ENCODE measurements around the gene KLF11. TPM values are rescaled to one million over a fixed set of nuclear protein-coding genes. Genes with fewer than 3 reads are reported as not detected.

Gene KLF11
- total RNA-seq (2014; rRNA removed; shearing (Covaris generic)) (5.8 and 6.6 TPM in 2 replicates), polyA plus RNA-seq (2016; fragmentation: Nextera tagmentation; extraction: Ambion mirVana) (4.8 and 4.9 TPM in 2 replicates)

DNA sequence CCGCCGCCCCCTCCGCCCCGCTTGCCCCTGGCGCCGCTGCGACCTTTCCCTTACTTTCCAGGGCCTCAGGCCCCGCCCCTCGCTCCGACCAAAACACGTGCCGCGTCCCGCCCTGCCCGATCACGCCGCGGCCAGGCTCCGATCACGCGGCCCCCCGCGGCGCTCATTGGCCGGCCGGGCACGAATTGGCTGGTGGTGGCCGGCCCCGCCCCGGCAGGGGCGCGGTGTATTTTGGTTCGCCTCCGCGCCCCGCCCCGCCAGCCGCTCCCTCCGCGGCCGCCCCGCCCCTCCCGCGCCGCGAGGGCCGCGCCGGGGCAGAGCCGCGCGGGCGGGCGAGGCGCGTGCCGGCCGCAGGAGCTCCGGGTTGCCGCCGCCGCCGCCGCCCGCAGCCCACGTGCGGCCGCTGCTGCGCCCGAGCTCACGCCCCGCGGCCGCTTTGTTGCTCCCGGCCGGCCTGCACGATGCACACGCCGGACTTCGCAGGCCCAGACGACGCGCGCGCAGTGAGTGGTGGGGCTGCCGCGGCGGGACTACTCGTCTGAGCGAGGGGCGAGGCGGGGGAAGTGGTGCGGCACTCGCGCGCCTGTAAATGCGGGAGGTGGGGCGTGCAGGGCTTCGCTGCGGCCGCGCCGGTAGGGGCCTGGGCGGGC lies at the start of gene KLF11:
Gene KLF11 (plus strand): TSS at position 295 of the 650 bp plus-strand sequence. CDS start 167 bp downstream, at position 462.
- in situ Hi-C loops (cut with MboI): no loop called here
- H3K27ac ChIP-seq: peak within 1 kb of the TSS; percentile 75
- no peaks in the 10 kb centered on the region for H3K36me3 ChIP-seq (ENCODE audit: low read depth)
- peak within 1 kb of the TSS; percentile 93 for H3K9ac ChIP-seq
- WGBS, 2 experiments (ENCODE audit: low coverage in 1 of 2, low lambda C conversion rate in 2 of 2, missing lambda C conversion rate in 2 of 2): 1% methylated on average over 41 to 60 of the region's 104 CpGs
- H3K9me2 ChIP-seq (ENCODE audit: insufficient read depth): no peaks in the 10 kb centered on the region
- peak within 1 kb of the TSS; percentile 92 for H3K4me2 ChIP-seq (ENCODE audit: unreplicated experiment)
- peaks cover 6% of the 10 kb centered on the region; the same call in 1 of the 2 replicates for H3K4me1 ChIP-seq (ENCODE audit: insufficient read depth)
- no peaks in the 10 kb centered on the region for H3K9me3 ChIP-seq (ENCODE audit: low read depth)
- peak; percentile 97 for DNase-seq
- no peaks in the 10 kb centered on the region for H3K27me3 ChIP-seq (replicated peaks; ENCODE audit: insufficient read depth)
- peaks cover 15% of the 10 kb centered on the region; the same call in 1 of the 2 replicates for H3F3A ChIP-seq (ENCODE audit: insufficient read depth)
- no peak for TF ChIP-seq EZH2 (IDR thresholded peaks at IDR 0.05; ENCODE audit: insufficient read depth, poor library complexity, severe bottlenecking)
- no peak for TF ChIP-seq EZH2phosphoT487 (IDR thresholded peaks at IDR 0.05; ENCODE audit: insufficient read depth, low read depth)
- H2AFZ ChIP-seq: peak within 1 kb of the TSS; percentile 77
- H3K4me3 ChIP-seq: peak within 1 kb of the TSS; percentile 75
- no peaks in the 10 kb centered on the region for H3K79me2 ChIP-seq (ENCODE audit: insufficient read depth)
- H4K20me1 ChIP-seq (ENCODE audit: insufficient read depth): no peaks in the 10 kb centered on the region

DNA sequence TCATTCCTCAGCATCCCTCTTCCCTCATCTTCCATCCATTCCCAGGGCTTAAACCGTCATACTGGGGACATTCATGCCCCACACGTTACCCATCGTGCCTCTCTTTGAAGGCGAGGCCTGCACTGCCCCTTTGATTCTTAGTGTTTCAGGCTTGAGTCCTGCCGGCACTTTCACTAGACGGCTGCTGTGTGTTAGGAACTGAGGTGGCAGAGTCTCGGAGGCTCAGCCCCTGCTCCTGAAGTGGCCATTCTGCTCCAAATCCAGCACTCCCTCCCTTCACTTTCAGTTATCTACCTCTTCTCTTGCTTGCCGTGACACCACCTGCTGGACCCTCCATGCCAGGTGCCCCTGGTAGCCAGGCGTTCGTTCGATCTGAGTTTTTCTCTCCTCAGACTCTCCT lies 48.9 kb upstream of the KLF11 start:
- Histone ChIP-seq H3K27me3 (replicated peaks; ENCODE audit: insufficient read depth) (no peaks in the 10 kb centered on the region), H3K27ac (no peak overlapping the region), H3K9ac (no peak overlapping the region), H3F3A (ENCODE audit: insufficient read depth) (peaks cover 23% of the 10 kb centered on the region), H3K4me2 (ENCODE audit: unreplicated experiment) (no peak overlapping the region), H3K9me3 (ENCODE audit: low read depth) (no peaks in the 10 kb centered on the region), H3K4me1 (ENCODE audit: insufficient read depth) (peaks cover 36% of the 10 kb centered on the region), H3K9me2 (ENCODE audit: insufficient read depth) (no peaks in the 10 kb centered on the region), H3K36me3 (ENCODE audit: low read depth) (no peaks in the 10 kb centered on the region), H2AFZ (no peak overlapping the region), H4K20me1 (ENCODE audit: insufficient read depth) (no peaks in the 10 kb centered on the region), H3K79me2 (ENCODE audit: insufficient read depth) (no peaks in the 10 kb centered on the region), H3K4me3 (no peak overlapping the region)
- TF ChIP-seq EZH2phosphoT487 (IDR thresholded peaks at IDR 0.05; ENCODE audit: insufficient read depth, low read depth): no peak
- no peak for TF ChIP-seq EZH2 (IDR thresholded peaks at IDR 0.05; ENCODE audit: insufficient read depth, poor library complexity, severe bottlenecking)
- 87 to 89% methylated on average over 11 of the region's 11 CpGs for WGBS, 2 experiments (ENCODE audit: low coverage in 1 of 2, low lambda C conversion rate in 2 of 2, missing lambda C conversion rate in 2 of 2)
- in situ Hi-C loops (cut with MboI): no loop called here
- no peak for DNase-seq

DNA sequence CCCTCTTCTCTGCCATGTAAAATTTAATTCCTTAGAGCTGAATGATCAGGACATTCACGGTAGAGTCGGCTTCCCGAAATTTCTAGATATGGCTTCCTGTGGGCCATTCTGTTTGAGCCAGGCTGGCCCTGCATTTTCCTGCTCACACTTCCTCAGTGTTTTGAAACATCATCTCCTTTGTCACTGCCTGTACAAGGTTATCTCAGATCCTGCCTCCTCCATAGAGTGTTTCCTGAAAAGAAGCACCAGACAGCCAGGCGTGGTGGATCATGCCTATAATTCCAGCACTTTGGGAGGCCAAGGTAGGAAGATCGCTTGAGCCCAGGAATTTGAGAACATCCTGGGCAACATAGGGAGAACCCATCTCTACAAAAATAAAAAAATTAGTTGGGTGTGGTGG lies 48.3 kb upstream of the KLF11 start:
- Histone ChIP-seq H3K27ac (no peak overlapping the region), H3F3A (ENCODE audit: insufficient read depth) (peaks cover 23% of the 10 kb centered on the region), H3K36me3 (ENCODE audit: low read depth) (no peaks in the 10 kb centered on the region), H3K9me3 (ENCODE audit: low read depth) (no peaks in the 10 kb centered on the region), H3K9me2 (ENCODE audit: insufficient read depth) (no peaks in the 10 kb centered on the region), H3K4me1 (ENCODE audit: insufficient read depth) (peaks cover 36% of the 10 kb centered on the region), H3K27me3 (replicated peaks; ENCODE audit: insufficient read depth) (no peaks in the 10 kb centered on the region), H3K9ac (no peak overlapping the region), H3K79me2 (ENCODE audit: insufficient read depth) (no peaks in the 10 kb centered on the region), H4K20me1 (ENCODE audit: insufficient read depth) (no peaks in the 10 kb centered on the region), H3K4me2 (ENCODE audit: unreplicated experiment) (no peak overlapping the region), H3K4me3 (no peak overlapping the region), H2AFZ (no peak overlapping the region)
- WGBS, 2 experiments (ENCODE audit: low coverage in 1 of 2, low lambda C conversion rate in 2 of 2, missing lambda C conversion rate in 2 of 2): 96 to 98% methylated on average over 5 of the region's 5 CpGs
- no peak for DNase-seq
- TF ChIP-seq EZH2 (IDR thresholded peaks at IDR 0.05; ENCODE audit: insufficient read depth, poor library complexity, severe bottlenecking) (no peak), EZH2phosphoT487 (IDR thresholded peaks at IDR 0.05; ENCODE audit: insufficient read depth, low read depth) (no peak)
- in situ Hi-C loops (cut with MboI): no loop called here

DNA sequence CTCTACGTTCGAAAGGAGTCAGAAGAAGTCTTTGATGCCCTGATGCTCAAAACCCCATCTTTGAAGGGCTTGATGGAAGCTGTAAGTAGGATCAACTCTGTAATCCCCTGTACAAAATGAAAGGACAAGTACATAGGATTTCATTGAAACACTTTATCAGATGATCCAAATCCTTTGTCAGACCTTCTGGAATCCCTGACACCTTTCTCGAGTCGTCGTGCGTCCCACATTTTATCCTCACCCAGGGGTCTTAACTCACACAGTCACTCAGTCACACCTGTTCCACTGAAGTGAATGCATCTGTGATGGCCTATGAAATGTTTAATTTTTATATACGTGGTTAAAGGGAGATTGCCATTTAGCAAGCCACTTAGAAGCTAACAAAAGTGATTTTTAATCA lies 47.0 kb upstream of the KLF11 start:
- 81 to 83% methylated on average over 7 of the region's 7 CpGs for WGBS, 2 experiments (ENCODE audit: low coverage in 1 of 2, low lambda C conversion rate in 2 of 2, missing lambda C conversion rate in 2 of 2)

More for the DNA sequence above, 47.0 kb upstream of the KLF11 start:
- Histone ChIP-seq H3K4me2 (ENCODE audit: unreplicated experiment) (no peak overlapping the region), H3K9ac (no peak overlapping the region), H3K4me1 (ENCODE audit: insufficient read depth) (peaks cover 27% of the 10 kb centered on the region), H4K20me1 (ENCODE audit: insufficient read depth) (no peaks in the 10 kb centered on the region), H2AFZ (no peak overlapping the region), H3K9me3 (ENCODE audit: low read depth) (no peaks in the 10 kb centered on the region), H3K9me2 (ENCODE audit: insufficient read depth) (no peaks in the 10 kb centered on the region), H3K27ac (no peak overlapping the region), H3K27me3 (replicated peaks; ENCODE audit: insufficient read depth) (no peaks in the 10 kb centered on the region), H3K4me3 (no peak overlapping the region), H3K36me3 (ENCODE audit: low read depth) (no peaks in the 10 kb centered on the region), H3F3A (ENCODE audit: insufficient read depth) (peaks cover 19% of the 10 kb centered on the region), H3K79me2 (ENCODE audit: insufficient read depth) (no peaks in the 10 kb centered on the region)
- no peak for TF ChIP-seq EZH2phosphoT487 (IDR thresholded peaks at IDR 0.05; ENCODE audit: insufficient read depth, low read depth)
- TF ChIP-seq EZH2 (IDR thresholded peaks at IDR 0.05; ENCODE audit: insufficient read depth, poor library complexity, severe bottlenecking): no peak
- in situ Hi-C loops (cut with MboI): no loop called here
- DNase-seq: no peak

Data from GM23248 (cell line).